KBM-7 (cell line): ENCODE results near the gene FBXO41.

Source experiments
- DNase-seq: peaks from one replicate; pipeline ENCODE4 v3.0.0-alpha.2; 2015
- in situ Hi-C: fragments of 300-500 bp; cut with MboI; formaldehyde crosslinking; loops from 2 replicates; pipeline ENCODE4 v1.14.3; 2020; ENCODE audit warnings: low sequenced_read_pairs, low pct_unique_long_range_greater_than_20kb, mixed read lengths

Gene FBXO41

GRCh38 chr2:73290049-73290839 lies 6.0 kb upstream of the FBXO41 start:
- DNase-seq, result peak; percentile 55
- in situ Hi-C loops, result no loop called here

- in situ Hi-C loops, result no loop called here
- DNase-seq, result peak; percentile 7
Measured at GRCh38 chr2:73289304-73289703, 5.0 kb upstream of the FBXO41 start.

GRCh38 chr2:73286134-73286655 lies 1.9 kb upstream of the FBXO41 start:
- DNase-seq, result no peak
- in situ Hi-C loops, result no loop called here

- in situ Hi-C loops, result no loop called here
- peak; percentile 93 for DNase-seq
Measured at GRCh38 chr2:73285159-73285739, 971 bp upstream of the FBXO41 start.

- in situ Hi-C loops, result no loop called here
- DNase-seq, result peak; percentile 59
Measured at GRCh38 chr2:73283545-73284295, 558 bp downstream of the FBXO41 start.

GRCh38 chr2:73282924-73283544 lies 1.2 kb downstream of the FBXO41 start:
- DNase-seq, result peak; percentile 11

DNA sequence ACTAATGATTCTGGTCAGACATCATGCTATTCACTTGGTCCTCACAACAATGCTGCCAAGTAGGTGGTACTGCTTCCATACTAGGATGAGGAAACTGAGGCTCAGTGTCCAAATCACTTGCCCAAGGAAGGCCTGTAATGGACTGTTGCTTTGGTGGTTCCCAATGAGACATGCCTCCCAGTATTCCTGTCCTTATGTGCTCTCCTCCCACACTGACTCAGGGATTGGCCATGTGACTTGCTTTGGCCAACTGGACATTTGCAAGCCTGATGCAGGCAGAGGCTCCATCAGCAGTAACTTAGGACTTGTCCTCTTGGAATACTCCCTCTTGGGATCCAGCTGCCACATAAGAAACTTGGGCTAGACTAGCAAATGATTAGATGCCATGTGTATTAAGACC lies 3.0 kb downstream of the FBXO41 start:
- in situ Hi-C loops, result no loop called here
- no peak for DNase-seq

More at GRCh38 chr2:73282924-73283544, 1.2 kb downstream of the FBXO41 start:
- in situ Hi-C loops, result no loop called here

GRCh38 chr2:73279852-73280251 lies 4.4 kb downstream of the FBXO41 start:
- in situ Hi-C loops, result no loop called here

GRCh38 chr2:73272270-73272669 lies 12.0 kb downstream of the FBXO41 start:
- in situ Hi-C loops, result no loop called here
- no peak for DNase-seq

More at GRCh38 chr2:73279852-73280251, 4.4 kb downstream of the FBXO41 start:
- DNase-seq, result no peak

DNA sequence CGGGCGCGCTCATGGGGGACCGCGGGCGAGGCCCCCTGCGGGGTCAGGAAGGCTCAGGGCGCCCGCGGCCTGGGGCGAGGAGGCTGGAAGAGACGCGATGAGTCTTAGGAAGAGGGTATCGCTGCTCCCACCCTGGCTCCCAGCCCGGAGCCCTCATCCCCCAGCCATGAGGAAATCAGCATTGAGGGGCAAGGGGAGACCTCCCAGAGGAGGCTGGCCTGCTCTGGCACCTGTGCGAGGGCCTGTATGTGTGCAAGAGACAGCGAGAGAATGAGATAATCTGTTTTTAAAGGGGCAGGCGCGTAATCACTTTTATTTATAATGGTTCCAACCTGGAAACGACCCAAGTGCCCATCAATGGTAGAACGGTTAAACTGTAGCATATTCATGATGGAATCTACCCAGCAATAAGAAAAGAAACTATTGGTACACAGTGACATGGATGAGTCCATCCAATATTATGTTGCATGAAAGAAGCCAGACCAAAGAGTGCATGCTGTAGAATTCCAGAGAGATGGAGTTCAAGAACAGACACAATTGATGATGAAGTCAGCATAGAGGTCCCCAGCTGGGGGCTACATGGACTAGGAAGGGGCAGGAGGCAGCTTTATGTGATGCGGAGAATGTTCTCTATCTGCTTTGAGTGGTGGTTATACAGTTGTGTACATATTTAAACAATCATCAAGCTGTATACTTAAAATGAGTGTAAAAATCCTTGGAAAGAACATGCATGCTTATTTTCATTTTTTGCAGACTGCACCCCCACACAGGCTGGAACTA lies 14.4 kb downstream of the FBXO41 start:
- no peak for DNase-seq
- in situ Hi-C loops, result no loop called here

DNA sequence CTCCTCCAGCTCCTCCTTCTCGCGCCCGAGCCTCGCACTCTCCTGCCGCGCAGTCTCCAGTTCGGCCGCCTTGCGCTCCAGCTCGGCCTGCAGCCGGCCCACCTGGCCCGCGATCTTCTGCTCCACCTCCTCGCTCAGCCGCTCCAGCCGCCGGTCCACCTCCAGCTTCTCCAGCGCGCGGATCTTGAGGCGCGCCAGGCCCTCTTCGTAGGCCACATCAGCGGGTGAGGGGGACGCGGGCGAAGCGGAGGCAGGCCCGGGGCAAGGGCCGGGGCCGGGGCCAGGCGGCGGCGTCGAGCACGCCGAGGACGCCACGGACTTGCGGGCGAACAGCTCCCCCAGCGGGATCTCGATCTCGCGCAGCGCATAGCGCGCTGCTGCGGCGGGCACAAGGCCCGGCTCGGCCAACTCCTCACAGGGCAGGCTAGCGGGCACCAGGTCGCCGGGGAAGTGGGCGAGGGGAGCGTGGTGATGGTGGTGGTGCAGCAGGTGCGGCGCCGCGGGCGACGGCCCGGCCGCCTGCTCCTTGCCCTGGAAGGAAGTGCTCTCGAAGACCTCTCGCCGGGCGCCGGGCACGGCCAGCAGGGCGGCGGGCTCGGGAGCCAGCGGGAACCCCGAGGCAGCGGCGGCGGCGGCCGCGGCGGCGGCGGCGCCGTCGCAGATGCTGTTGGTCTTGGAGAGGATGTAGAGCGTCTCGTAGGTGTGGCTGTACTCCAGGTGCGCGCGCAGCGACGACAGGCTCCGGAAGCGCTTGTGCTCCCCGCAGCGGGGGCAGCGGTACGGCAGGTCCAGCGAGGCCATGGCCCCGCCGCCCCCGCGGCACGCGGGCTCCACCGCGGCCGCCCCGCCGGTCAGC lies 15.2 kb downstream of the FBXO41 start:
- in situ Hi-C loops, result no loop called here
- DNase-seq, result no peak

DNA sequence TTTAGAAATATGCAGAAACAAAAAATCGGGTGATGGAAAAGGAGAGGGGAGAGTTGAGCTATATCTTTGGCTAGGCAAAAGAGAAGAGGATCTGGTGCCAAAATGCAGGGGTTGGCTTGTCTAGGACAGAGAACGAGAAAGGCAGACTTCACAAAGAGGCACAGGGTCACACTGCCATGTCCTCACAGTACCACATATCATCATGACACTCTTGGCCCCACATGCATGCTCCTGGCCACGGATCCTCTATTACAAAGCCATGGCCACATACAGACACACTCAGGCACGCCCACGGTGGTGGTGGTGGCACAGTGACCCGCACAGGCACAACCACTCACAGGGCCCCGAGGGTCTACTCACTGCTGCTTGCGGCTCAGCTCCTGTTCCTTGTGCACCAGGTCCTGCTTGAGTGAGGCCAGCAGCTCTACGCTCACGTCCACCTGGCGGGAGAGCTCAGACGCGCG lies 15.9 kb downstream of the FBXO41 start:
- in situ Hi-C loops, result no loop called here
- no peak for DNase-seq

DNA sequence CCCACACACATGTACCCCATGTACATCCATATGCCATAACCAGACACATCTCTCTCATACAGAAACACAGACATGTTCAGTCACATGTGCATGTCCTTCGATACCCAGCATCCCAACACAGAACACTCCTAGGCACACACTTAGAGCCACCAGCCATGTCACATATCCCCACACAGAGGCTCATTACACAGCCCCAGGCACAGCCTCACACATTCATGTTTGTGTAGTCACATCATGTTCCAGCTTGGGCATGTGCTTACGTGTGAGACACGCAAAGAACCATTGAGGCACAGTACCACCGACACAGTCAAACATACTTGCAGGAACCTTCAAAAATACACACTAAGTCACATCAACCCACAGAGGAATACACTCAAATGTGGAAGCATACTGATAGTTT lies 17.3 kb downstream of the FBXO41 start:
- in situ Hi-C loops, result no loop called here
- DNase-seq, result no peak

DNA sequence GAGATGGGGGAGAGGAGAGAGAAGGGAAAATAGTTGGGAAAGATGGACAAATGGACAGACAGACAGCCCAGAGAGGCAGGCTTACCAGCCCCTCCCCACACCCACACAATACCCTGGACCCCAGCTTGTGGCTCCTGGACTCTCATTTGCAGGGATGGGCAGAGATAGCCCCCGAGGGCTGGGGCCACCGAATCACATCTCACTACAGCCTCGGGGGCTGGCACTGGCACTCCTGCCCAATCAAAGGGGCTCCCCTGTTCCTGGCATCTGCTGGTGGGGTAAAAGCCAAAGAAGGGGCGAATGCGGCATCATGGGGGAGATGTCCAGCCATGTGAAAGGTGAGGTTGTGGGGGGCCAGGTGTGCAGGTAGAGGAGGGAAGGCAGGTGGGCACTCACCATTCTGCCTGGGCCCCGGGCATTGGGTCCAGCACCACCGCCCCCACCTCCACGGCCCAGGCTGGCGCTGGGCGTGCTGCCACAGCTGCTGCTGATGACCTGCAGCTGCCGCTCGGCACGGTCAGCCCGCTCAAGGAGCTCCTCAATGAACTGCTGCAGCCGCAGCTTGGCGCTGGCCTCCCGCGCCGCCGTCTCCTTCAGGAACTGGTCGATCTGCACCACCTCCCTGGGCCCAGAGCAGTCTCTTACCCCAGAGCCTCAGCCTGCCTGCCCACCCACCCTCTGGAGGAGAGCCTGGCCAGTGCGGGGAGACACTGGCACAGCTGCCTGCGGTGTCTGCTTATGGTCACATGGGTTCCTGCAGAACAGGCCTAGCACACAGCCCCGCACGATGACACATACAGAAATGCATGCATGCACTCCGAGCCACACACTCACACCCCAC lies 18.0 kb downstream of the FBXO41 start:
- no peak for DNase-seq
- in situ Hi-C loops, result no loop called here

GRCh38 chr2:73265298-73266060 lies 18.8 kb downstream of the FBXO41 start:
- no peak for DNase-seq
- in situ Hi-C loops, result no loop called here

- in situ Hi-C loops, result no loop called here
Measured at GRCh38 chr2:73264783-73265182, 19.5 kb downstream of the FBXO41 start.

GRCh38 chr2:73264332-73264606 lies 20.0 kb downstream of the FBXO41 start:
- no peak for DNase-seq
- in situ Hi-C loops, result no loop called here

More at GRCh38 chr2:73264783-73265182, 19.5 kb downstream of the FBXO41 start:
- DNase-seq, result no peak
